Nephron (organoid): ENCODE data around the gene TMEM219.

Source experiments
- H3K27ac Mint-ChIP-seq, 3 experiments: 2 replicates each; pipeline ENCODE4 v1.8.0; 2020; ENCODE audit warnings: mixed read lengths in 3 of 3, mild to moderate bottlenecking in 2 of 3, moderate library complexity in 1 of 3
- H3K27me3 Mint-ChIP-seq: 2 replicates; pipeline ENCODE4 v1.8.0; 2021; ENCODE audit warnings: low read depth, mild to moderate bottlenecking, moderate library complexity, mixed read lengths
- H3K36me3 Mint-ChIP-seq: 2 replicates; pipeline ENCODE4 v1.8.0; 2020; ENCODE audit warnings: low read depth, mixed read lengths
- H3K4me1 Mint-ChIP-seq: 2 replicates; pipeline ENCODE4 v1.8.0; 2020; ENCODE audit warnings: mixed read lengths
- H3K4me3 Mint-ChIP-seq, 3 experiments: 2 replicates each; pipeline ENCODE4 v1.8.0; 2020; ENCODE audit warnings: mild to moderate bottlenecking in 3 of 3, mixed read lengths in 3 of 3, moderate library complexity in 2 of 3
- H3K9me3 Mint-ChIP-seq: 2 replicates; pipeline ENCODE4 v1.8.0; 2020; ENCODE audit warnings: mixed read lengths
- CTCF ChIP-seq, 3 experiments: fragments of 200-600 bp; sonication (generic); IDR thresholded peaks; one replicate each; pipeline ENCODE4 v1.5.0; 2021; ENCODE audit warnings: antibody characterized with exemption in 3 of 3; ENCODE audit not compliant: unreplicated experiment in 3 of 3

The TMEM219 gene

GRCh38 chr16:29986231-29986630 lies 24.4 kb downstream of the TMEM219 start:
- Mint-ChIP-seq H3K27ac (no peak overlapping the region), H3K27me3 (no peaks in the 10 kb centered on the region), H3K4me3 (no peak overlapping the region), H3K36me3 (peaks cover 64% of the 10 kb centered on the region), H3K9me3 (no peaks in the 10 kb centered on the region), H3K4me1 (no peaks in the 10 kb centered on the region)
- no peak for TF ChIP-seq CTCF (IDR thresholded peaks at IDR 0.05; ENCODE audit: unreplicated experiment in 3 of 3)

GRCh38 chr16:29986931-29987330 lies 25.1 kb downstream of the TMEM219 start:
- no peak for TF ChIP-seq CTCF (IDR thresholded peaks at IDR 0.05; ENCODE audit: unreplicated experiment in 3 of 3)
- no peak overlapping the region for H3K4me3 Mint-ChIP-seq
- no peaks in the 10 kb centered on the region for H3K9me3 Mint-ChIP-seq
- H3K4me1 Mint-ChIP-seq, result no peaks in the 10 kb centered on the region
- H3K36me3 Mint-ChIP-seq, result peaks cover 61% of the 10 kb centered on the region
- H3K27ac Mint-ChIP-seq, result no peak overlapping the region
- no peaks in the 10 kb centered on the region for H3K27me3 Mint-ChIP-seq

- TF ChIP-seq CTCF (IDR thresholded peaks at IDR 0.05; ENCODE audit: unreplicated experiment in 3 of 3), result no peak
- no peaks in the 10 kb centered on the region for H3K27me3 Mint-ChIP-seq
- peaks cover 60% of the 10 kb centered on the region for H3K36me3 Mint-ChIP-seq
- H3K4me3 Mint-ChIP-seq, result no peak overlapping the region
- H3K9me3 Mint-ChIP-seq, result no peaks in the 10 kb centered on the region
- no peaks in the 10 kb centered on the region for H3K4me1 Mint-ChIP-seq
- no peak overlapping the region for H3K27ac Mint-ChIP-seq
Measured at GRCh38 chr16:29987371-29988085, 25.6 kb downstream of the TMEM219 start.

- H3K36me3 Mint-ChIP-seq, result peaks cover 57% of the 10 kb centered on the region
- no peak overlapping the region for H3K4me3 Mint-ChIP-seq
- TF ChIP-seq CTCF (IDR thresholded peaks at IDR 0.05; ENCODE audit: unreplicated experiment in 3 of 3), result no peak
- H3K4me1 Mint-ChIP-seq, result no peaks in the 10 kb centered on the region
- no peaks in the 10 kb centered on the region for H3K27me3 Mint-ChIP-seq
- H3K9me3 Mint-ChIP-seq, result no peaks in the 10 kb centered on the region
- H3K27ac Mint-ChIP-seq, result no peak overlapping the region
Measured at GRCh38 chr16:29988346-29989075, 26.6 kb downstream of the TMEM219 start.

GRCh38 chr16:29989111-29989858 lies 27.4 kb downstream of the TMEM219 start:
- H3K27me3 Mint-ChIP-seq, result no peaks in the 10 kb centered on the region
- peaks cover 54% of the 10 kb centered on the region for H3K36me3 Mint-ChIP-seq
- H3K4me3 Mint-ChIP-seq, result no peak overlapping the region
- peaks cover 2% of the 10 kb centered on the region for H3K4me1 Mint-ChIP-seq
- H3K27ac Mint-ChIP-seq, result no peak overlapping the region
- TF ChIP-seq CTCF (IDR thresholded peaks at IDR 0.05; ENCODE audit: unreplicated experiment in 3 of 3), result no peak
- H3K9me3 Mint-ChIP-seq, result no peaks in the 10 kb centered on the region
